ENCODE data around the gene CCDC73.
"Not testable (repeated sequence)": the region's sequence is repeated elsewhere in the genome, so short reads cannot be mapped to it uniquely, and the experiment has no call there.

CCDC73 gene

DNA sequence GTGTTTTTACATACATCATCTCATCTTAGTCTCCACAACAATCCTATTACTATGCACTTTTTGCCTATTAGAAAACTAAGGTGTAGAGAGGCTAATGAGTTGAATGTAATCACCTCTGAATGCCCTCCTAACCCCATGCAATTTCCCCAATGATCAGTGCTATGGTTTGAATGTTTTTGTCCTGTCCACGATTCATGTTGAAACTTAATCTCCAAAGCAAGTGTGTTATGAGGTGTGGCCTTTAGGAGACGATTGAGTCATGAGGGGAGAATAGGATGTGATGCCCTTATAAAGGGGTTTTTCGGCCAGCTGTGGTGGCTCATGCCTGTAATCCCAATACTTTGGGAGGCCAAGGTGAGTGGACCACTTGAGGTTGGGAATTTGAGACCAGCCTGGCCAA lies 2.0 kb upstream of the CCDC73 start:
- DNase-seq (ENCODE audit: low spot score) = no peak

DNA sequence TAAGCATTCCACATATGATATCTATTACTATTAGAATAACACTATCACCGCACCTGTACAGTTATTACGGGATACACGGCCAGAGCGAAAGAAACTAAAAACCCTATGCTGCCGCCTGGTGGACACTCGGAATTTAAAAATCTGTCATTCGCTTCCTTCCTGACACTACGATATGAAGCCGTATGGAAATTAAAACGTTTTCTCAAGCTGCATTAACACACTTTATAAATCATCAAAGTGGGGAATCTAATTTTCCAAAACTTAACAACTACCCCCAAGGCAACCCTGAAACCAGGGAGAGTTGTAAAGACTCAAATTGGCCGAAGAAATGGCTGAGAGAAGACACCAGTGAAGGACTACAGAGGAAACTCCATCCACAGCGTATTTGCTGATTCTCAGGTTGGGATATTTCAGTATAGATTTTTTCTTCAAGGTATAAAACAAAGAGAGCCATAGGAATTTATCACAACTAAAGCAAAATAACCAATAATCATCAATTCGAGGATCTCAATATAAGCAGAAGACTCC lies 1.4 kb downstream of the CCDC73 start:
- DNase-seq (ENCODE audit: low spot score) = peak; percentile 61

DNA sequence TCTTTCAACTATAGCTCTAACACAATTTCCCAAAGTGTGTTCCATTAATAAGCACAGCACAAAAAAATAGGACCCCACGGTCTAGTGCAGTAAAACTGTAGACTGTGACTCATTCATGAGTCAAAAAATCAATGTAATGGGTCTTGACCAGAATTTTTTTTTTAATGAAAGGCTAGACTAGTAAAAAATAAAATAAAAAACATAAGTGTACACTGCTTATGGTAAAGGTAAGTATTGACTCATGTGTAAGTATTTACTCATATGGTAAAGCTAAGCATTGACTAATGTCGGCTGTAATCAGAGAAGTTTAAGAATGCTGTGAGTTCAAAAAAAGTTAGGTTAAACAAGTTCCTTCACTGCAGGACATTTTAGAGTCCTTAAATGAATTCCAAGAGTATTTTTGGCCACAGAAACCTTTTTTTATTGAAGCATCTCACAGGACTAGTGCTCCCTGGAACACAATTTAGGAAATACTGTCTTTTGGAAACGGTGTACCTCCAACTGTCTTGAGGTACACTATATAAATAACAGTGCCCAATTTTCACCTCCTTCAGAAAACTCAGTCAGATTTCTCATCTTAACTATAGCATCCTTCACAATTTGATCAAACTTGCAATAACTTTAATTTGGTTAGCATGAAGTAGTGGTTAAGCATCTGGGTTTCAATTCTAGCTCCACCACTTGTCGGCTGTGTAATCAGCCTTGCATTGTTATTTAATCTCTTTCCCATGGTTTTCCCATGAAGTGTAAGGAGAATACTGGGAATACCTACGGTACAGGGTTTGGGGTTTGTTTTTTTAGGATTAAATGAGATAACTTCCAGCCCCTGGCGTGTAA lies 2.1 kb downstream of the CCDC73 start:
- DNase-seq (ENCODE audit: low spot score) = no peak

DNA sequence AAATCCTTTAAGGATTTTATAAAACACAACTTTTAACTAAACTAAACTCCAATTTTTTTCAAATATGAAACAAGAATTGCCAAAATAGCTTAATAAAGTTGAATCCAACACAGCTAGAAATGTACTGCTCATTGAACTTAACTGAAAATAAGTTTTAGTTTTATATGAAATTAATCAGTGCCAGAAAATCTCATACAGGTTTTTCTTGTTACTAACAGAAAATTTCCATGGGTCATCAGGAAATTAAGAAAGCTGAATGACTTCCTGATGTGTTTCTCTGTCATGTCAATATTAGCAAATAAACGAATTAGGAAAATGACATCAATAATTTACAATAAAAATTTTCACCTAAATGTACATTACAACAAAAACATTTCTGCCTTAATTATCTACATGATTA lies 3.5 kb downstream of the CCDC73 start:
- no peak for DNase-seq (ENCODE audit: low spot score)

DNA sequence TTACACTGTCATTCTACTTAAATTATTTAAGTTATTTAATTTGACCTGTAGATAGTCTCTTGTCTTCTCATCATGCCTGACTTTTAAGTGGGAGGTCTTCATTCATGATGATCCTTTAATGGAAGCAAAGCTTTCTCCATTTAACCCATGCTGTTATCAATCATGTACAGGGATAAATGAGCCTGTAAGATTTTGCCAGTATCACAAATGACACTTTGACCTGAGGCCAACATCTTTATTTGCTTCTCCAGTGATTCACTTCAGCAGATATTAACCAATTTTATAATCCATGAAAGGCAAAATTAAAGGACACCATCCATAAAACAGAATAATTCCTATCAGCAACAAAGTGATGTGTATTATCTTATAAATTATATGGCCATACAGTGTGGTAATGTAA lies 7.7 kb downstream of the CCDC73 start:
- no peak for DNase-seq (ENCODE audit: low spot score)

DNA sequence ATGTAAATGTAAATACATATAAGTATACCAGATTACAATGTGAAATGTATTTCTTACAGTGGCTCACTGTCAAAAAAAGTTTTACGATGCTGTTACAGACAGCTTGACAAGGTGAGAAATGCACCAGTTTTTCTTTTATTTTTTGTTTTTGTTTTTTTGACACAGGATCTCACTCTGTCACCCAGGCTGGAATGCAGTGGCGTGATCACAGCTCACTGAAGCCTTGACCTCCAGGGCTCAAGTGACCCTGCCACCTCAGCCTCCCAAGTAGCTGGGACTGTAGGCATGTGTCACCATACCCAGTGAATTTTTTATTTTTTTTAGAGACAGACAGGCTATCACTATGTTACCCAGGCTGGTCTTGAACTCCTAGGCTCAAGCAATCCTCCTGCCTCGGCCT lies 9.2 kb downstream of the CCDC73 start:
- no peak for DNase-seq (ENCODE audit: low spot score)

DNA sequence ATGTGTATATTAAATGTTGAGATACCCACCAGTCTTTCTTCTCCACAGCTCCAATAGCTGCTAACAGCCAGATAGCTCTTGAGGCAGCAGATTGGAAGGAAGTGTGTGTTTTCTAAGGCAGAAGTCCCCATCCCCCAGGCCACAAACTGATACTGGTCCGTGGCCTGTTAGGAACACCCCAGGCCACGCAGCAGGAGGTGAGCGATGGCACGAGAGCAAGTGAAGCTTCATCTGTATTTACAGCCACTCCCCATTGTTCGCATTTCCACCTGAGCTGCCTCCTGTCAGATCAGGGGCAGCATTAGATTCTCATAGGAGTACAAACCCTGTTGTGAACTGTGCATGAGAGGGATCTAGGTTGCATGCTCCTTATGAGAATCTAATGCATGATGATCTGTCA lies 12.7 kb downstream of the CCDC73 start:
- no peak for DNase-seq (ENCODE audit: low spot score)

DNA sequence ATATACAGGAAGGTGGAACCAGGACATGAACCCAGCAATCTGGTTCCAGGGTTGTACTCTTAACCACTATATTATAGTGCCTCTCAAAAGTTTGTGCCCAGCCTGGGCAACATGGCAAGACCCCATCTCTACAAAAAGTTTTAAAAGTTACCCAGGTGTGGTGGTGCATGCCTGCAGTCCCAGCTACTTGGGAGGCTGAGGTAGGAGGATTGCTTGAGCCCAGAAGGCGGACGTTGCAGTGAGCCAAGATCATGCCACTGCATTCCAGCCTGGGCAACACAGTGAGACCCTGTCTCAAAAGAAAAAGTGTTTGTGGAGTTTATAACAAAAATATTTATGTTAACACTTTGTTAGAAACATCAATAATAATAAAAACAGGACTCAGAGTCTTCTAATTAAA lies 13.6 kb downstream of the CCDC73 start:
- DNase-seq (ENCODE audit: low spot score) = not testable (repeated sequence)

DNA sequence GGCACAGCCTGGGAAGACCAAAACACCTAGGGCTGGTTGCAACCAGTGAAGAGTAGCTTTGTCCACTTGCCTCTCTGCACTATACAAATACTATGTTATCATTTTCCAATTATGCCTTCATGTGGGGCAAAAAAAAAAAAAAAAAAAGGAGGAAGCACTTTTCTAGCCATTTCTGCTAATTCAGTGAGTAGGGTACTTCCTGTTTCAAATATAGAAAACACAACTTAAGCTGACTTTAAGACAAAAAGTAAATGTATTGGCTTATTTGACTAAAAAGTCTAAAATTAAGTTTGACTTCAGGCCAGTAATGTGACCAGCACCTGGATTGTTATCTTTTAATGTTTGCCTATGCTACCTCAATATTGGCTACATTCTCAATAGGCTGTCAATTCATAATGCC lies 15.3 kb downstream of the CCDC73 start:
- DNase-seq (ENCODE audit: low spot score) = no peak

DNA sequence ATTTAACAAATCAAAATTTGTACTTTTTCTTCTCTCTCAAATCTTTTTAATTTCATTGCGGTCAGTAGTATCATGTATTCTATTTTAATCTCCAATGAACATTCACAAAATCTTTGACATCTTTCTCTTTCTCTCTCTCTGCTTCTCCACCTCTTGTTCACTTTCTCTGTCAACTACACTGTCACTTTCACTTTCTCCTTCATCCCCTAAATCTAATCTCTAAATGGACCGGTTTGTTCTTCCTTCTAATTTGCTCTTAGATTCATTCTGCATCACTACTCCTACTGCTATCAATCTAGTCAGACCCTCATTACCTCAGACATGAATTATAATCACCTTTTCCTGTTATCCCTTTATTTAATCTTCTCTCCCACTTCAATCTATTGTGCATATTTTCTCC lies 18.6 kb downstream of the CCDC73 start:
- no peak for DNase-seq (ENCODE audit: low spot score)

DNA sequence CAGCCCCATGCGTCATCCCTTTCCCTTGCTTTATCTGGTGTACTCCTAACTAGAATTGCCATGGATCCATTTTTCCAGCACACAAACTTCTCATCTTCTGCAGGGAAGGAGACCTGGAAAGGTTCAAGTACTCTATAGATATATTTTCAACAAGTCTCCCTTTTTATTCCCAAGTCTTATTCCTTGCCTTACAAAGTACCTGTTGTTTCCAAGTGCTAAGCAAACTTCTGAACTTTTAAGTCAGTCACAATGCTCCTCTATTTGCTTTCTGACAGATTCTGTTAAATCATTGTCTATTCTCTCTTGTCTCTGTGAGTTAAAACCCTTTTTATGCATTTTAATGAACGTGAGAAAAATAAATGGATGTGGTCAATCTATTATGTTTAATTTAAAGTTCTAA lies 20.4 kb downstream of the CCDC73 start:
- DNase-seq (ENCODE audit: low spot score) = no peak

DNA sequence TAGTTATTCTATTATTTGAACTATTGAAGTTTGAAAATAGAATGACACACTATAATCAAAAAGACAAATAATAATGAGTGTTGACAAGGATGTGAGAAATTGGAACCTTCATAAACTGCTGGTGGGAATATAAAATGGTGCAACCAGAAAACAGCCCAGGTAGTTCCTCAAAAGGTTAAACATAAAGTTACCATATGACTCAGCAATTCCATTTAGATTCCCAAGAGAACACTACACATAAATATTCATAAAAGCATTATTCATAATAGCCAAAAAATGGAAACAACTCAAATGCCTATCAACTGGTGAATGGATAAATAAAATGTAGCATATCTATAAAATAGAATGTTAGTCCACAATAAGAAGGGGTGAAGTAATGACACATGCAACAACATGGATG lies 21.7 kb downstream of the CCDC73 start:
- DNase-seq (ENCODE audit: low spot score) = no peak

DNA sequence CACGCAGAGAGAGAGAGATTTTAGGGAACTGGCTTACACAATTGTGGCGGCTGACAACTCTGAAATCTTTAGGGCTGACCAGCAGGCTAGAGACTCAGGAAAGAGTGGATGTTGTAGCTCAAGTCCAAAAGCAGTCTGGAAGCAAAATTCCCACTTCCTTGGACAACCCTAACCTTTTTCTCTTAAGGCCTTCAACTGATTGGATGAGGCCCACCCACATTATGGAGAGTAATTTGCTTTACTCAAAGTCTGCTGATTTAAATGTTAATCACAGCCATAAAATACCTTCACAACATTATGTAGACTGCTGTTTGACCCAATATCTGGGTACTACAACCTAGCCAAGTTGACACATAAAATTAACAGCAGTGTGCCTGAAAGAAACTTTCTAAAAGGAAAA lies 32.7 kb downstream of the CCDC73 start:
- not testable (repeated sequence) for DNase-seq (ENCODE audit: low spot score)

DNA sequence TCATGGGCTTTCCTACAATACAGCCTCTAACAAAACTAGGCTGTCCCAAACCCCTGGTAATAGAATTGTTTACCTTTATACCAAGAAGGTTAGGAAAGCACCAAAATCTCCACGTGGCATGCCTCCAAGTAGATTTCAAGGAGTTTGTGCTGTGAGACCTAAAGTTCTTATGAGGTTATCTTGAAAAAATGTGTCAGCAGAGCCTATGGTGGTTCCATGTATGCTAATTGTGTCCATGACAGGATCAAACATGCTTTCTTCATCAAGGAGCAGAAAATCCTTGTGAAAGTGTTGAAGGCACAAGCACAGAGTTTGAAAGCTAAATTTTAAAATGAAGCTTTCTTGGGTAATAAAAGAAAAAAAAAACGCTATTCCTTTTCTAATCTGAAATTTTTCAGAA lies 36.2 kb downstream of the CCDC73 start:
- DNase-seq (ENCODE audit: low spot score) = no peak

DNA sequence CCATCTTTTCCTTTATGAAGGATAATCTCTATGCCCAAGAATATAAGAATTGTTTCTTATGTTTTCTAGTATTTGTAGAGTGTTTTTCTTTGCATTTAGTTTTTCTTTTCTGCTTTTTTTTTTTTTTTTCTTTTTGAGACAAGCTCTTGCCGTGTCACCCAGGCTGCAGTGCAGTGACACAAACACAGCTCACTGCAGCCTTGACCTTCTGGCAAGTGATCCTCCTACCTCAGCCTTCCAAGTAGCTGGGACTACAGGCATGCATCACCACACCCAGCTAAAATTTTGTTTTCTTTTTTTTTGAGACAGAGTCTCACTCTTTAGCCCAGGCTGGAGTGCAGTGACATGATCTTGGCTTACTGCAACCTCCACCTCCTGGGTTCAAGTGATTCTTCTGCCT lies 41.3 kb downstream of the CCDC73 start:
- DNase-seq (ENCODE audit: low spot score) = not testable (repeated sequence)

DNA sequence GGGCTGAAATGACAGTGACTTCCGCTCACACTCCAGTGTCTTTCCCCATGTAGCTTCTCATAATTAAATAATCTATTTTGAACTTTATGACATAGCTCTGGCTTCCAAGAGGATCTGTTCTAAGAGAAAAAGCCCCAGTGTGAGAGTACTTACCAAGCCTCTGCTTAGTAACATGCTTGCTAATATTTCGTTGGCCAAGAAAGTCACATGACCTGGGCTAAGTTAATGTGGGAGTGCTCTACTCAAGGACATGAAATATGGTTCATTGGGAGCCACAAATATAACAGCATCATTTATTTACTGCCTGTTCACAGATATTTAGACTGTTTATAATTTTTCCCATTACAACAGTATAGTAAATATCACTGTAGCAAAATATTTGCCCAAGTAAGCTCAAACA lies 42.5 kb downstream of the CCDC73 start:
- DNase-seq (ENCODE audit: low spot score) = no peak

DNA sequence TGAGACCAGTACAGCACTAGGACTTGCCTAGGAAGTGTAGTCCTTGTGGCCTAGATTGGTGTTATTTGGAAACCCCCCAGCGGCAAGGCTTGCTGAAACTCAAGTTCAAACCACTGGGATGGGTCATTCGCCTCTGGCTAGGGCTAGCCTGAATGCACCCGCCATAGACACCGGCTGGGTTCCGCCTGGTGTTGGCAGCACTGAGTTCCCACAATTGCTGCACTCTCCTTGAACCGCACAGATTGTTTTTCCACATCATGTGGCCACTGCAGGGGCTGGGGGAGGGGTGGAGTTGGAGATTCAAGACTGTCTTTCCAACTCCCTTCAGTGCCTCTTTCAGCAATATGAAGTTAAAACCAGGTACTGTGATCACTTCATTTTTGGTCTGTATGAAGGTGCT lies 43.1 kb downstream of the CCDC73 start:
- DNase-seq (ENCODE audit: low spot score) = no peak

DNA sequence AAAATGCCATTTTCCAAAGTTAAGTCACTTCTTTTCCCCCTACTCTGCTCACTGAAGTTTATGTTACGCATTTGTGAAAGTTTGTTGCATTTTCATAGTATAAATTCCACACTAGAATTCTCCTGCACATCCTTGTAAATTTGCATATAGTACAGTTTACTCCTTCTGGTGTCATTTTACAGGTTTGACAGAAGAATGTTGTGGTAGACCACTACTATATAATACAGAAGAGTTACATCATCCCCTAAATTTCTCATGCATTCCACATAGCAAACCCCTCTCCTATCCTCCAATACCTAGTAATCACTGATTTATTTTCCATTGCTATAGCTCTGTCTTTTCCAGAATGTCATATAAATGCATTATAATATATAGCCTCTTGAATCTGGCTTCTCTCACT lies 64.5 kb downstream of the CCDC73 start:
- no peak for DNase-seq (ENCODE audit: low spot score)

DNA sequence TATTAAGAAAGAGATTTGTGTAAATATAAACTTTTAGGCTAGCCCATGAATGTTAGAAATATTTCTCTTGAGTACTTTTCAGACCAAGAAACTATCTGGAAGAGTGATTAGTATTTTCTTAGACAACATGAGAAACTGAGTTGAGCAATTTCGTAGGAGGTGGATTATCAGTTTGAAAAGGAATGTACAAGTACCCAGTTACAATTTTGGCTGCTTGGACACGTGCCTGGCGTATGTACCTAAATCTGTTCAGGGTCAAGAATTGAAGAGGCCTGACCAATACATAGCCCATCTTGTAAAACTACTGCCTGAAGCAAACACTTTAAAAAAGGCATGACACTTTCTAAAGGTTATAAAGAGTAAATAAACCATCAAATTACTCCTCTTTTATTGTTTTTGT lies 71.1 kb downstream of the CCDC73 start:
- DNase-seq (ENCODE audit: low spot score) = no peak

DNA sequence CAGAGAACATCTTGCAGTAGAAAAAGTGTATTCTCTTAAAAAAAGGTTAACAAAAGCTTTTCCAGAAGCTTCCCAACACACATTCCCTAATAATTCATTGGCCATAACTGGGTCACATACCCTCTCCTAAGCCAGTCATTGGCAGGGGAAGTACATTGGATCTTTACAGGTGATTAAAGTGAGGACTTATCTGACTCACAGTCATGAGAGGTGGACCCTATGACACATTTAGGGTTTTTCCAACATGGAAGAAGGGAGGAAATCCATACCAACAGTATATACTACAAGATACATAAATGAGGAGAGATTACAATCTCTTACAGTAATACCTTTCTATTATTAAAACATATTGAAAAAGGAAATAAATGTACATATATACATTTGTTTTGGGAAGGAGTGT lies 72.2 kb downstream of the CCDC73 start:
- DNase-seq (ENCODE audit: low spot score) = no peak

DNA sequence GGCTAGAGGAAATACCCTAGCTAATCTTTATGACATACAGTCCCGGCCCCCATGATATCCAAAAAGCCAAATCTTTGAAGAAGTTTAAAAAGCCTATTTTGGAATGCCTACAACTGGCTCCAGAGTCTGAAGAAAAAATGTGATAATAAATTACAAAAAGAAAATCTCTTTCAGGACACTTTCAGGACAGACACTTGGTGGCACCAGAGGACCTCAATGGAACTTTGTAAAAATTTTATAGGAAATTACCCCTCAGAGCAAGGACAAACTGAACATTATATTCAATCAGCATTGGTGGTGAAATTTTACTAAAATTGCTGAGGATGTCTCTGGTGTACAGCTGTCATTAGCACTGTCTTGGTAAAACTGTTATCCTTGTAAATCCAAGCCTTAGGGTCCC lies 81.0 kb downstream of the CCDC73 start:
- no peak for DNase-seq (ENCODE audit: low spot score)

DNA sequence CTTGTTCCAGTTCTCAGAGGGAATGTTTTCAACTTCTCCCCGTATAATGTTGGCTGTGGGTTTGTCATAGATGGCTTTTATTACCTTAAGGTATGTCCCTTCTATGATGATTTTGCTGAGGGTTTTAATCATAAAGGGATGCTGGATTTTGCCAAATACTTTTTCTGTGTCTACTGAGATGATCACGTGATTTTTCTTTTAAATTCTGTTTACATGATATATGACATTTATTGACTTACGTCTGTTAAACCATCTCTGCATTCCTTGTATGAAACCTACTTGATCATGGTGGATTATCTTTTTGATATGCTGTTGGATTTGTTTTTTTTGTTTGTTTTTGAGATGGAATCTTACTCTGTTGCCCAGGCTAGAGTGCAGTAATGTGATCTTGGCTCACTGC lies 85.5 kb downstream of the CCDC73 start:
- not testable (repeated sequence) for DNase-seq (ENCODE audit: low spot score)

DNA sequence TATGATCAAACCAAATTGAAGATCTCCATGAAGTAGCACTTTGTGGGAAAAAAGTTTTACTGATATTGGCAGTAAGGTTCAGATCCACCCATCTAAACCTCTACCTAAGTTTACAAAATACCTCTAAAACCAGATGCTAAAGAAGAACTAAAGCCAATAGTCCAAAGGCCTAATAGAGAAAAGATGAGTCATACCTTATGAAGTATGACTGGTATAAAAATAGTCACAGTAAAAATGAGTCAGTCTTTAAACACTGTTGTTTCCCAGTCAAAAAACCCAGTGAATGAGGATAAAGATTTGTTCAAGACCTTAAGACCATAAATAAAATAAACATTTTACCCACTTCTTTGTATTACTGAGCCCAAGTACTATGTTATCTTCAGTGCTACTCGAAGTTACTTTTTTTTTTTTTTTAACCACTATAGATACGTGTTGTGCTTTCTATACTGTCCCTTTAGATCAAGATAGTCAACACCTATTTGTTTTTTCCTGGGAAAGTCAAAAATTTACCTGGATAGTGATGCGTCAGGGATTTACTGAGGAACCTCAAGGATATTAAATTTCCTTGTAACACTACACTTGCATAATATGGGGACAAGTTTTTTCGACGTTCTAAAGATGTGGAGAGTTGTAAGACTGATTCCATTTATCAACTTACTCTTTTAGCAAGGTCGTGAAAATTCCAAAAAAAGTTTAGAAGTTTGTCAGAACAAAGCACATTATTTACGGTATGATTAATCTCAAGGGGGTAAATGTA lies 87.3 kb downstream of the CCDC73 start:
- DNase-seq (ENCODE audit: low spot score) = peak; percentile 7

Measured in activated CD4-positive, alpha-beta T cell treated with anti-CD3 and anti-CD28 coated beads, Interleukin-2, Interleukin-4, amounts not matched to agents 100 ng/mL and 50 ng/mL, durations not matched to agents 16 hours and 8 hours (primary cell).